ENCODE data around the gene LYPLA2.
A peak's percentile ranks its signal among the peaks of the same experiment; 100 is the strongest.
"Not testable (repeated sequence)": the region's sequence is repeated elsewhere in the genome, so short reads cannot be mapped to it uniquely, and the experiment has no call there.

Gene LYPLA2

GRCh38 chr1:23793861-23794731 lies 3.2 kb downstream of the LYPLA2 start:
- H3K4me3 ChIP-seq (ENCODE audit: low read length in 2 of 2): no peak overlapping the region
- H3K27me3 ChIP-seq (ENCODE audit: control insufficient read depth in 2 of 2, insufficient read depth in 2 of 2, low read length in 2 of 2): no peaks in the 10 kb centered on the region
- H3K27ac ChIP-seq (ENCODE audit: low read depth in 2 of 2, low read length in 2 of 2): peak overlapping the region in 1 of 2 donors; percentile 4
- H3K9me3 ChIP-seq (ENCODE audit: control insufficient read depth in 2 of 2, low read length in 2 of 2): no peaks in the 10 kb centered on the region
- H3K9ac ChIP-seq (ENCODE audit: low read depth in 1 of 2, low read length in 2 of 2): no peak overlapping the region
- H3K36me3 ChIP-seq (ENCODE audit: control insufficient read depth in 2 of 2, insufficient read depth in 2 of 2, low read length in 2 of 2): peaks cover 25 to 31% of the 10 kb centered on the region in 2 donors
- H3K4me1 ChIP-seq (ENCODE audit: control insufficient read depth in 2 of 2, insufficient read depth in 2 of 2, low read length in 2 of 2): peaks cover 36 to 60% of the 10 kb centered on the region in 2 donors

- not testable (repeated sequence) for H3K27me3 ChIP-seq (ENCODE audit: control insufficient read depth in 2 of 2, insufficient read depth in 2 of 2, low read length in 2 of 2); H3K4me3 ChIP-seq (ENCODE audit: low read length in 2 of 2); H3K9me3 ChIP-seq (ENCODE audit: control insufficient read depth in 2 of 2, low read length in 2 of 2); H3K9ac ChIP-seq (ENCODE audit: low read depth in 1 of 2, low read length in 2 of 2); H3K27ac ChIP-seq (ENCODE audit: low read depth in 2 of 2, low read length in 2 of 2)
- H3K36me3 ChIP-seq (ENCODE audit: control insufficient read depth in 2 of 2, insufficient read depth in 2 of 2, low read length in 2 of 2): peaks cover 25 to 31% of the 10 kb centered on the region in 2 donors
- peaks cover 42 to 66% of the 10 kb centered on the region in 2 donors for H3K4me1 ChIP-seq (ENCODE audit: control insufficient read depth in 2 of 2, insufficient read depth in 2 of 2, low read length in 2 of 2)
These were observed 3.8 kb downstream of the LYPLA2 start for GRCh38 chr1:23794732-23795182.

- H3K27ac ChIP-seq (ENCODE audit: low read depth in 2 of 2, low read length in 2 of 2): no peak overlapping the region
- peaks cover 40 to 61% of the 10 kb centered on the region in 2 donors for H3K4me1 ChIP-seq (ENCODE audit: control insufficient read depth in 2 of 2, insufficient read depth in 2 of 2, low read length in 2 of 2)
These were observed 4.9 kb downstream of the LYPLA2 start for GRCh38 chr1:23795676-23796465.

GRCh38 chr1:23796466-23797271 lies 5.7 kb downstream of the LYPLA2 start:
- Histone ChIP-seq H3K27ac (ENCODE audit: low read depth in 2 of 2, low read length in 2 of 2) (peak overlapping the region; percentile 65 to 80), H3K27me3 (ENCODE audit: control insufficient read depth in 2 of 2, insufficient read depth in 2 of 2, low read length in 2 of 2) (no peaks in the 10 kb centered on the region), H3K9ac (ENCODE audit: low read depth in 1 of 2, low read length in 2 of 2) (peak overlapping the region; percentile 23 to 24), H3K4me3 (ENCODE audit: low read length in 2 of 2) (peak overlapping the region in 1 of 2 donors; percentile 20), H3K9me3 (ENCODE audit: control insufficient read depth in 2 of 2, low read length in 2 of 2) (no peaks in the 10 kb centered on the region), H3K36me3 (ENCODE audit: control insufficient read depth in 2 of 2, insufficient read depth in 2 of 2, low read length in 2 of 2) (peaks cover 25 to 31% of the 10 kb centered on the region in 2 donors), H3K4me1 (ENCODE audit: control insufficient read depth in 2 of 2, insufficient read depth in 2 of 2, low read length in 2 of 2) (peaks cover 42 to 64% of the 10 kb centered on the region in 2 donors)

More at GRCh38 chr1:23795676-23796465, 4.9 kb downstream of the LYPLA2 start:
- Histone ChIP-seq H3K27me3 (ENCODE audit: control insufficient read depth in 2 of 2, insufficient read depth in 2 of 2, low read length in 2 of 2) (no peaks in the 10 kb centered on the region), H3K4me3 (ENCODE audit: low read length in 2 of 2) (no peak overlapping the region), H3K9me3 (ENCODE audit: control insufficient read depth in 2 of 2, low read length in 2 of 2) (no peaks in the 10 kb centered on the region), H3K9ac (ENCODE audit: low read depth in 1 of 2, low read length in 2 of 2) (no peak overlapping the region), H3K36me3 (ENCODE audit: control insufficient read depth in 2 of 2, insufficient read depth in 2 of 2, low read length in 2 of 2) (peaks cover 25 to 31% of the 10 kb centered on the region in 2 donors)

GRCh38 chr1:23797478-23798448 lies 6.8 kb downstream of the LYPLA2 start:
- H3K9ac ChIP-seq (ENCODE audit: low read depth in 1 of 2, low read length in 2 of 2): peak overlapping the region in 1 of 2 donors; percentile 98
- peak overlapping the region in 1 of 2 donors; percentile 99 for H3K27ac ChIP-seq (ENCODE audit: low read depth in 2 of 2, low read length in 2 of 2)
- H3K4me1 ChIP-seq (ENCODE audit: control insufficient read depth in 2 of 2, insufficient read depth in 2 of 2, low read length in 2 of 2): peaks cover 35 to 55% of the 10 kb centered on the region in 2 donors
- H3K27me3 ChIP-seq (ENCODE audit: control insufficient read depth in 2 of 2, insufficient read depth in 2 of 2, low read length in 2 of 2): no peaks in the 10 kb centered on the region
- H3K36me3 ChIP-seq (ENCODE audit: control insufficient read depth in 2 of 2, insufficient read depth in 2 of 2, low read length in 2 of 2): peaks cover 28 to 31% of the 10 kb centered on the region in 2 donors
- no peaks in the 10 kb centered on the region for H3K9me3 ChIP-seq (ENCODE audit: control insufficient read depth in 2 of 2, low read length in 2 of 2)
- H3K4me3 ChIP-seq (ENCODE audit: low read length in 2 of 2): peak overlapping the region; percentile 26 to 93

GRCh38 chr1:23798662-23799142 lies 7.8 kb downstream of the LYPLA2 start:
- H3K4me1 ChIP-seq (ENCODE audit: control insufficient read depth in 2 of 2, insufficient read depth in 2 of 2, low read length in 2 of 2): peaks cover 29 to 45% of the 10 kb centered on the region in 2 donors
- H3K4me3 ChIP-seq (ENCODE audit: low read length in 2 of 2): peak overlapping the region; percentile 92 to 93
- H3K27me3 ChIP-seq (ENCODE audit: control insufficient read depth in 2 of 2, insufficient read depth in 2 of 2, low read length in 2 of 2): no peaks in the 10 kb centered on the region
- peaks cover 23 to 28% of the 10 kb centered on the region in 2 donors for H3K36me3 ChIP-seq (ENCODE audit: control insufficient read depth in 2 of 2, insufficient read depth in 2 of 2, low read length in 2 of 2)
- peak overlapping the region; percentile 96 to 99 for H3K27ac ChIP-seq (ENCODE audit: low read depth in 2 of 2, low read length in 2 of 2)
- peak overlapping the region; percentile 92 to 98 for H3K9ac ChIP-seq (ENCODE audit: low read depth in 1 of 2, low read length in 2 of 2)
- H3K9me3 ChIP-seq (ENCODE audit: control insufficient read depth in 2 of 2, low read length in 2 of 2): no peaks in the 10 kb centered on the region

GRCh38 chr1:23799255-23799569 lies 8.3 kb downstream of the LYPLA2 start:
- H3K4me1 ChIP-seq (ENCODE audit: control insufficient read depth in 2 of 2, insufficient read depth in 2 of 2, low read length in 2 of 2): peaks cover 29 to 45% of the 10 kb centered on the region in 2 donors
- peak overlapping the region; percentile 92 to 93 for H3K4me3 ChIP-seq (ENCODE audit: low read length in 2 of 2)
- H3K27ac ChIP-seq (ENCODE audit: low read depth in 2 of 2, low read length in 2 of 2): peak overlapping the region; percentile 96 to 99

GRCh38 chr1:23799570-23800399 lies 8.8 kb downstream of the LYPLA2 start:
- H3K9ac ChIP-seq (ENCODE audit: low read depth in 1 of 2, low read length in 2 of 2): peak overlapping the region; percentile 92 to 98
- H3K27me3 ChIP-seq (ENCODE audit: control insufficient read depth in 2 of 2, insufficient read depth in 2 of 2, low read length in 2 of 2): no peaks in the 10 kb centered on the region
- H3K9me3 ChIP-seq (ENCODE audit: control insufficient read depth in 2 of 2, low read length in 2 of 2): no peaks in the 10 kb centered on the region
- peak overlapping the region; percentile 92 to 93 for H3K4me3 ChIP-seq (ENCODE audit: low read length in 2 of 2)
- H3K36me3 ChIP-seq (ENCODE audit: control insufficient read depth in 2 of 2, insufficient read depth in 2 of 2, low read length in 2 of 2): peaks cover 27 to 28% of the 10 kb centered on the region in 2 donors
- peak overlapping the region; percentile 96 to 99 for H3K27ac ChIP-seq (ENCODE audit: low read depth in 2 of 2, low read length in 2 of 2)
- peaks cover 29 to 45% of the 10 kb centered on the region in 2 donors for H3K4me1 ChIP-seq (ENCODE audit: control insufficient read depth in 2 of 2, insufficient read depth in 2 of 2, low read length in 2 of 2)

More at GRCh38 chr1:23799255-23799569, 8.3 kb downstream of the LYPLA2 start:
- peak overlapping the region; percentile 92 to 98 for H3K9ac ChIP-seq (ENCODE audit: low read depth in 1 of 2, low read length in 2 of 2)
- no peaks in the 10 kb centered on the region for H3K9me3 ChIP-seq (ENCODE audit: control insufficient read depth in 2 of 2, low read length in 2 of 2)
- H3K27me3 ChIP-seq (ENCODE audit: control insufficient read depth in 2 of 2, insufficient read depth in 2 of 2, low read length in 2 of 2): no peaks in the 10 kb centered on the region
- peaks cover 23 to 29% of the 10 kb centered on the region in 2 donors for H3K36me3 ChIP-seq (ENCODE audit: control insufficient read depth in 2 of 2, insufficient read depth in 2 of 2, low read length in 2 of 2)

Data from mucosa of rectum (tissue), 2 donors.